Activated CD4-positive, CD25-positive, alpha-beta regulatory T cell treated with anti-CD3 and anti-CD28 coated beads, Interleukin-2, amount 50 U/mL, for 72 hours (primary cell): ENCODE measurements around the gene MRPS11.
A peak's percentile ranks its signal among the peaks of the same experiment; 100 is the strongest.
"Not testable (repeated sequence)": the region's sequence is repeated elsewhere in the genome, so short reads cannot be mapped to it uniquely, and the experiment has no call there.

Experiments used
- DNase-seq: peaks from one replicate; pipeline ENCODE4 v3.0.0; 2021

Gene MRPS11

GRCh38 chr15:88467073-88467934 lies at the start of gene MRPS11, which contains the start of gene MRPL46:
MRPS11 (plus strand) TSS chr15:88467708; CDS start chr15:88467718, 10 bp downstream.
MRPL46 (minus strand) TSS chr15:88467388; CDS start chr15:88467377, 11 bp downstream.
- peak; percentile 92 for DNase-seq

GRCh38 chr15:88419830-88420229 lies 47.7 kb upstream of the MRPS11 start:
- DNase-seq = no peak

GRCh38 chr15:88423331-88423730 lies 44.2 kb upstream of the MRPS11 start:
- DNase-seq = no peak

GRCh38 chr15:88426304-88426703 lies 41.2 kb upstream of the MRPS11 start:
- DNase-seq = no peak

GRCh38 chr15:88428053-88428452 lies 39.5 kb upstream of the MRPS11 start:
- DNase-seq = no peak

GRCh38 chr15:88428805-88429605 lies 38.5 kb upstream of the MRPS11 start:
- DNase-seq = no peak

- DNase-seq = no peak
These were observed 37.5 kb upstream of the MRPS11 start for GRCh38 chr15:88430051-88430450.

- DNase-seq = no peak
These were observed 36.1 kb upstream of the MRPS11 start for GRCh38 chr15:88431441-88431840.

GRCh38 chr15:88433046-88433685 lies 34.3 kb upstream of the MRPS11 start:
- no peak for DNase-seq

GRCh38 chr15:88434106-88434505 lies 33.4 kb upstream of the MRPS11 start:
- DNase-seq = not testable (repeated sequence)

- DNase-seq = no peak
These were observed 29.3 kb upstream of the MRPS11 start for GRCh38 chr15:88438181-88438580.

GRCh38 chr15:88440021-88440420 lies 27.5 kb upstream of the MRPS11 start:
- DNase-seq = no peak

- no peak for DNase-seq
These were observed 26.3 kb upstream of the MRPS11 start for GRCh38 chr15:88441076-88441730.

- DNase-seq = no peak
These were observed 20.3 kb upstream of the MRPS11 start for GRCh38 chr15:88447206-88447605.

- no peak for DNase-seq
These were observed 19.8 kb upstream of the MRPS11 start for GRCh38 chr15:88447741-88448140.

- no peak for DNase-seq
These were observed 18.5 kb upstream of the MRPS11 start for GRCh38 chr15:88448991-88449461.

- no peak for DNase-seq
These were observed 17.9 kb upstream of the MRPS11 start for GRCh38 chr15:88449581-88449980.

GRCh38 chr15:88450125-88450798 lies 17.2 kb upstream of the MRPS11 start:
- DNase-seq = peak; percentile 73

- no peak for DNase-seq
These were observed 13.9 kb upstream of the MRPS11 start for GRCh38 chr15:88453651-88454050.

GRCh38 chr15:88454236-88454635 lies 13.3 kb upstream of the MRPS11 start:
- no peak for DNase-seq

- DNase-seq = peak; percentile 34
These were observed 12.4 kb upstream of the MRPS11 start for GRCh38 chr15:88454867-88455810.
